ENCODE data around the gene SEPTIN3.

Gene SEPTIN3

DNA sequence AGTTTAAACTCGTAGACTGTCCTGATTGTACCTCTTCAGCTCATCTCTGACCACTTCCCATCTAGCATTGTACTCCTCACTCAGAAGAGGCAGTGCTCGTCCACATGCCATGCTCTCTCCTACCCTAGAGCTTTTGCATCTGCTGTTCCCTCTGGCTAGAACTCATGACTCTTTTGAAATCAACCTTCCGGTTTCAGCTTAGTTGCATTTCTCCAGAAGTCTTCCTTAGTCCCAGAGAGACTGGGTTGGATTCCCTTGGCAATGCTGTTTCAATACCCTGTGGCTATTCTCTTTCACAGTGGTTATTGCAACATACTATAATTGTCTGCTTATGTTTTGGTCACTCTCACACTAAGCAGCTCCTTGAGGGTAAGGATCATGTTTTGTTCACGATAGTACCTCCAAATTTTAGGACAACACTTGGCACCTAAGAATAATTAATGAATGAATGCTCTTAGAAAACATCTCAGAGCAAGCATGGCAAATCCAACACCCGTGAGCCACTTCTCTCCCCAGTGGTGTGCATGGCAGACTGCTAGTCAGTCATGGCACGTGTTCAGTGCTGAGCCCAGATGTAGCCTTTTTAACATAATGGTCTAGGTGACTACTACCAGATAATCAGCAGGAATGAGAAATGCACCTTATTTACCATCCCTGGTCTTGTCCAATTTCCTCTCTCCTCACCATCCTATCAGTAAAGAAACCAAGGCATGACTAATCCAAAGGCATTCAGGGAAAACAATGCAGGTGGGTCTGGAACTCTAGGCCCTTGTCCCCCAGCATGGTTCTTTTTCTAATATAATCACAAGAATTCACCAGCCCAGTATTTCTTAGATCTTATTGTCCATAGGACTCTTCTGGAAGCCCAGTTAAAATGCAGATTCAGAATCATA, 14.5 kb downstream of the SEPTIN3 start:
- TF ChIP-seq, protein P1, sequence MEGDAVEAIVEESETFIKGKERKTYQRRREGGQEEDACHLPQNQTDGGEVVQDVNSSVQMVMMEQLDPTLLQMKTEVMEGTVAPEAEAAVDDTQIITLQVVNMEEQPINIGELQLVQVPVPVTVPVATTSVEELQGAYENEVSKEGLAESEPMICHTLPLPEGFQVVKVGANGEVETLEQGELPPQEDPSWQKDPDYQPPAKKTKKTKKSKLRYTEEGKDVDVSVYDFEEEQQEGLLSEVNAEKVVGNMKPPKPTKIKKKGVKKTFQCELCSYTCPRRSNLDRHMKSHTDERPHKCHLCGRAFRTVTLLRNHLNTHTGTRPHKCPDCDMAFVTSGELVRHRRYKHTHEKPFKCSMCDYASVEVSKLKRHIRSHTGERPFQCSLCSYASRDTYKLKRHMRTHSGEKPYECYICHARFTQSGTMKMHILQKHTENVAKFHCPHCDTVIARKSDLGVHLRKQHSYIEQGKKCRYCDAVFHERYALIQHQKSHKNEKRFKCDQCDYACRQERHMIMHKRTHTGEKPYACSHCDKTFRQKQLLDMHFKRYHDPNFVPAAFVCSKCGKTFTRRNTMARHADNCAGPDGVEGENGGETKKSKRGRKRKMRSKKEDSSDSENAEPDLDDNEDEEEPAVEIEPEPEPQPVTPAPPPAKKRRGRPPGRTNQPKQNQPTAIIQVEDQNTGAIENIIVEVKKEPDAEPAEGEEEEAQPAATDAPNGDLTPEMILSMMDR (IDR thresholded peaks at IDR 0.05) = no peak

- TF ChIP-seq, protein P1 (IDR thresholded peaks at IDR 0.05) = no peak
Observed at GRCh38 chr22:41987276-41987675, 18.0 kb downstream of the SEPTIN3 start.

GRCh38 chr22:41989246-41989645, 20.0 kb downstream of the SEPTIN3 start:
- TF ChIP-seq, protein P1 (IDR thresholded peaks at IDR 0.05) = no peak

- TF ChIP-seq, protein P1 (IDR thresholded peaks at IDR 0.05) = no peak
Observed at GRCh38 chr22:41991111-41991510, 21.9 kb downstream of the SEPTIN3 start.

DNA sequence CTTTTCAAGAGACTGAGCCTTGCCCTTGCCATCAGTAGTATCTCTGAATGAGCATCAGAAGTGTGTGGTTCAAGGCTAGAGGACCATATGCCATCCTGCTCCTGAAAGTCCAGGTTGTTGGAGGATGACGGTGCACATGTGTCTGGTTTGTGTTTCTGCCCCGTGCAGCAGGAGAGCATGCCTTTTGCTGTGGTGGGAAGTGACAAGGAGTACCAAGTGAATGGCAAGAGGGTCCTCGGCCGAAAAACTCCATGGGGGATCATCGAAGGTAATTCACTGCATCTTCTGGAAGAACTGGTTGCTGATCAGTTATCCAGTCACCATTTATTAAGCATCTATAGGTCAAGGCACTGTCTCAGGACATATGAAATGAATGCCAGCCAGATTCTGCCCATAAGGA, 23.3 kb downstream of the SEPTIN3 start:
- TF ChIP-seq, protein P1 (IDR thresholded peaks at IDR 0.05) = no peak

- TF ChIP-seq, protein P1 (IDR thresholded peaks at IDR 0.05) = no peak
Observed at GRCh38 chr22:41995211-41995610, 26.0 kb downstream of the SEPTIN3 start.

DNA sequence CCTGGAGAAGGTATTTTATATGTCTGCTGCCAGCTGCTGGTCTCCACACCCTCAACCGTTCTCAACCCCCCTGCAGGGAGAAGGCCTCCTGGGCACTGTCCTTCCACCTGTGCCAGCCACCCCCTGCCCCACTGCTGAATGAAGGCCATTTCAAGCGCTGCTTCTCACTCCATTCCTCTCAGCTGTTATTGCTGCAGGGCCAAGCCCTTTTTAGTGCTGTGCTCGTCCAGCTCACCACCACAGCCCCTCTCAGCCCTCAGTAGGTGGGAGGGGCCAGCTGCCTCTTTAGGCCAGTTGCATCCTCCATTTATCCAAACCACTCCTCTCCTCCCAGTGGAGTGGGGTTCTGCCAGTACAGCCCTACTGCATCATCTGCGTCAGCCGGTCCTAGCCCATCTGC, 27.6 kb downstream of the SEPTIN3 start:
- TF ChIP-seq, protein P1 (IDR thresholded peaks at IDR 0.05) = no peak
